CD4-positive, alpha-beta T cell treated with Interleukin-21 for 1 hour (primary cell): Measurements from ENCODE around the gene TPPP.
"Not testable (repeated sequence)": the region's sequence is repeated elsewhere in the genome, so short reads cannot be mapped to it uniquely, and the experiment has no call there.

Source experiments
- DNase-seq: peaks from one replicate; pipeline ENCODE4 v3.0.0-alpha.2; 2020

The TPPP gene

GRCh38 chr5:692529-693041 lies 567 bp downstream of the TPPP start:
- peak; percentile 46 for DNase-seq

GRCh38 chr5:691817-692528 lies 1.2 kb downstream of the TPPP start:
- no peak for DNase-seq

GRCh38 chr5:691049-691448 lies 2.1 kb downstream of the TPPP start:
- DNase-seq: not testable (repeated sequence)

- DNase-seq: not testable (repeated sequence)
Measured at GRCh38 chr5:690293-690692, 2.9 kb downstream of the TPPP start.

GRCh38 chr5:688348-689010 lies 4.7 kb downstream of the TPPP start:
- DNase-seq: not testable (repeated sequence)

- not testable (repeated sequence) for DNase-seq
Measured at GRCh38 chr5:686936-687335, 6.2 kb downstream of the TPPP start.

GRCh38 chr5:686172-686523 lies 7.0 kb downstream of the TPPP start:
- DNase-seq: not testable (repeated sequence)

GRCh38 chr5:685262-686171 lies 7.6 kb downstream of the TPPP start:
- DNase-seq: no peak

- DNase-seq: no peak
Measured at GRCh38 chr5:684751-685216, 8.4 kb downstream of the TPPP start.

GRCh38 chr5:683551-684481 lies 9.3 kb downstream of the TPPP start:
- DNase-seq: no peak

GRCh38 chr5:682651-683358 lies 10.3 kb downstream of the TPPP start:
- not testable (repeated sequence) for DNase-seq

- DNase-seq: not testable (repeated sequence)
Measured at GRCh38 chr5:682216-682615, 10.9 kb downstream of the TPPP start.

- not testable (repeated sequence) for DNase-seq
Measured at GRCh38 chr5:681317-682191, 11.6 kb downstream of the TPPP start.

- DNase-seq: not testable (repeated sequence)
Measured at GRCh38 chr5:680836-681235, 12.3 kb downstream of the TPPP start.

GRCh38 chr5:680118-680795 lies 12.9 kb downstream of the TPPP start:
- DNase-seq: not testable (repeated sequence)

GRCh38 chr5:679166-679895 lies 13.8 kb downstream of the TPPP start:
- not testable (repeated sequence) for DNase-seq

GRCh38 chr5:678521-678920 lies 14.6 kb downstream of the TPPP start:
- not testable (repeated sequence) for DNase-seq

- DNase-seq: no peak
Measured at GRCh38 chr5:677131-678101, 15.7 kb downstream of the TPPP start.
